NOMO-1 treated with dmso at 0.1 percent for 144 hours (cell line): ENCODE results near the gene ACOT4.
"Not testable (repeated sequence)": the region's sequence is repeated elsewhere in the genome, so short reads cannot be mapped to it uniquely, and the experiment has no call there.

Experiments used
- DNase-seq: peaks from one replicate; lab custom pipeline; 2025; ENCODE audit not compliant: unreplicated experiment; lab: John Stamatoyannopoulos, UW

ACOT4 gene

GRCh38 chr14:73576391-73576790 lies 15.3 kb upstream of the ACOT4 start:
- DNase-seq, result no peak

GRCh38 chr14:73577214-73577613 lies 14.5 kb upstream of the ACOT4 start:
- DNase-seq, result not testable (repeated sequence)

- not testable (repeated sequence) for DNase-seq
Measured at GRCh38 chr14:73582102-73582979, 9.3 kb upstream of the ACOT4 start.

GRCh38 chr14:73588695-73589094 lies 3.0 kb upstream of the ACOT4 start:
- DNase-seq, result no peak

GRCh38 chr14:73589116-73589515 lies 2.6 kb upstream of the ACOT4 start:
- DNase-seq, result no peak

GRCh38 chr14:73590673-73591004 lies 1.0 kb upstream of the ACOT4 start:
- DNase-seq, result not testable (repeated sequence)

GRCh38 chr14:73594491-73594890 lies 2.8 kb downstream of the ACOT4 start:
- DNase-seq, result no peak

- DNase-seq, result no peak
Measured at GRCh38 chr14:73599499-73599898, 7.8 kb downstream of the ACOT4 start.

GRCh38 chr14:73602994-73603393 lies 11.3 kb downstream of the ACOT4 start:
- DNase-seq, result no peak

- DNase-seq, result no peak
Measured at GRCh38 chr14:73606271-73606670, 14.6 kb downstream of the ACOT4 start.

GRCh38 chr14:73607241-73607640 lies 15.6 kb downstream of the ACOT4 start:
- no peak for DNase-seq

GRCh38 chr14:73610687-73611086 lies 19.0 kb downstream of the ACOT4 start:
- no peak for DNase-seq

GRCh38 chr14:73612339-73613045 lies 20.8 kb downstream of the ACOT4 start, which contains the start of gene ACOT6:
Gene ACOT6 (plus strand): TSS chr14:73612517. CDS start chr14:73612572, 55 bp downstream.
- DNase-seq, result peak; percentile 70

- no peak for DNase-seq
Measured at GRCh38 chr14:73613046-73613383, 21.3 kb downstream of the ACOT4 start.

- DNase-seq, result no peak
Measured at GRCh38 chr14:73613419-73613963, 21.8 kb downstream of the ACOT4 start.

GRCh38 chr14:73616831-73617230 lies 25.2 kb downstream of the ACOT4 start:
- no peak for DNase-seq

GRCh38 chr14:73619524-73619923 lies 27.9 kb downstream of the ACOT4 start:
- DNase-seq, result no peak

GRCh38 chr14:73620268-73620667 lies 28.6 kb downstream of the ACOT4 start:
- DNase-seq, result no peak

- no peak for DNase-seq
Measured at GRCh38 chr14:73623504-73624054, 31.9 kb downstream of the ACOT4 start.

GRCh38 chr14:73625706-73626105 lies 34.0 kb downstream of the ACOT4 start:
- DNase-seq, result no peak

GRCh38 chr14:73627151-73627558 lies 35.5 kb downstream of the ACOT4 start:
- DNase-seq, result no peak
